Activated effector memory CD4-positive, alpha-beta T cell treated with Interleukin-2 at 50 U/mL for 16 hours (primary cell): ENCODE results near the gene JARID2.
"Not testable (repeated sequence)": the region's sequence is repeated elsewhere in the genome, so short reads cannot be mapped to it uniquely, and the experiment has no call there.

Experiments
- DNase-seq: peaks from one replicate; pipeline ENCODE4 v3.0.0-alpha.2; 2020

Gene JARID2

GRCh38 chr6:15316754-15317153 is 70.9 kb downstream of the JARID2 start:
- no peak for DNase-seq

- DNase-seq, result no peak
These were observed 71.4 kb downstream of the JARID2 start for GRCh38 chr6:15317251-15317650.

GRCh38 chr6:15317934-15318902 is 72.3 kb downstream of the JARID2 start:
- no peak for DNase-seq

DNA sequence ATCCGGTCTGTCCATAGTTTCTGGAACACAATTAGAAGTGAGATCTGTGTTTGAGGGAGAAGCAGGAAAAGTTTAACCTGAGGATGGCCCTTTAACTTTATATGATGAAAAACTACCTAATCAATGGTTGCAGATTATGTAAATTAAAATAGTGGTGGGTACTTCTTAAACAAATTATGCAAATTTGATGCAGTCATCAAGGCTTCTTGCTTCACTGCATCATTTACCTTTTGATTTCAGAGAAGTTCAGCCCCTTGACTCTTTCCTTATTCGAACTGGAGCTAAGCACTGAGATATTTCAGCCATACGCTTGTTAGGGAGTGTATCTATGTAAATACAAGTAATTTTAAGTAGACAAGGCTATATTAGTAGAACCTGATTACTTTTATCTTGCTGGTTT is 73.8 kb downstream of the JARID2 start:
- no peak for DNase-seq

- DNase-seq, result no peak
These were observed 74.8 kb downstream of the JARID2 start for GRCh38 chr6:15320693-15321092.

DNA sequence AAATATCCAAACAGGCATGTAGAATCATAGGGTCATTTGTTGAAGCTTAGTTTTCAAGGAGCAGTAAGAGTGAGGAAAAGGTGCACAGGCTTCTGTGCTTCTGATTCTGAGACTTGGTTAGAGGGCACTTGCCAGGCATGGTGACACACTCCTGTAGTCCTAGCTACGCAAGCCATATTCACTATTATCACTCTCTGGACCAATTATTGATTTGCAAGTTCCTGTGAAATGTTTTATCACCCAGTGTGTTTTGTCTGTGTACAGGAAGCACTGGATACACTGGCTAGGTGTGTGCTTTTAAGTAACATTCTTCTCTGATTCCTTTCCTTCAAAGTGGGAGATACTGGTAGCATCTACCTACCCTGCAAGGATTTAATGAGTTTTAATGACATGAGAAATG is 76.3 kb downstream of the JARID2 start:
- DNase-seq, result no peak

DNA sequence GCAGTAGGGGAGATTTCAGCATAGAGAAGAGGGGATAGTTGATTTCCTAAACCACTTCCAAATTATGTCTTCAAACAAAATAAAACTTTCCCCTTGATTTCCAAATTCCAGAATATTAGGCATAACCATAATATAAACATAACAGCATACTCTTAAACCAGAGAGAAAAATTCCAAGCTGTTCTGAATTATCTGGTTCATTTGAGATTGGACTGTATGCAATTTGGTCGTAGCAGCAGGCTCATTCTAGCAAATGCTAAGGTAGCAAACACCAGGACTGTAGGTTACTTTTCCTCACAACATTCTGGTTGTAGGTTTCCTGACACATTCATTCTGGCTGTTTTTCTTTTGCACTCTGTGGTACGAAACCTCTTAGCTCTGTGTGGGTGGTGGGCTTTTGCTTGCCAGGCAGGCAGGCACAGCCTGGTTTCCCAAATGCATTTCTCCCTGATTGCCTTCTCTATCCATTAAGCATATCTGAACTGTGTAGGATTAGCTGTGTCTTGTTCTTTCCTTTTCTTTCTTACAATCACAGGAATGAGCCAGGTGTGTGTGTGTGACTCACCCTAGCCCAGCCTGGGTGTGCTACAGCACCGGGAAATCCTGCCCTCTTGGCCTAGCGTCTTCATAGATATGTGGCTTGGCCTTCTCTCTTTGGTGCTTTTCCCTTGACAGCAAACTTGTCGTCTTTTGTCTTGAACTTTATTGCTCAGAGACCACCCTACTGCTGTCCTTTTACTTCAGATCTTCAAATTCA is 77.1 kb downstream of the JARID2 start:
- DNase-seq, result no peak

- not testable (repeated sequence) for DNase-seq
These were observed 77.7 kb downstream of the JARID2 start for GRCh38 chr6:15323611-15324010.

DNA sequence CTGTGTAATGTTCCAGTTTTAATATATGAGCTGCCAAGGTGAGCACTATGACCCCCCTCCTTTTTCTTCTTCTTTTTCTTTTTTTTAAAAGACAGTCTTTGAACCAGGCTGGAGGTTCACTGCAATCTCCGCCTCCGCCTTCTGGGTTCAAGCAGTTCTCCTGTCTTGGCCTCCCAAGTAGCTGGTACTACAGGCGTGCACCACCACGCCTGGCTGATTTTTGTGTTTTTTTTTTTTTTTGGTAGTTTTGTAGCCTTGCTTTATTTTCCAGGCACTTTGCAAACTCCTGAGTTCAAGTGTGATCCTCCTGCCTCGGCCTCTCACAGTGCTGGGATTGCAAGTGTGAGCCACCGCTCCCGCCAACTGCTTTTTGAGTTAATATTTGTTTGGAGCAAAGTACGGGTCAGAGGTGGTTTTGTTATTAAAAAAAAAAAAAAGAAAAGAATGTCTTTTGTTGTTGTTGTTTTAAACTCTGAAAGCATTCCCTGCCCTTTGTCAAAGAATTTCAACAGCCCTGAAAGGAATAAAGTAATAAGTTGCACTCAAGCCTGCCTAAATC is 78.6 kb downstream of the JARID2 start:
- DNase-seq, result no peak

DNA sequence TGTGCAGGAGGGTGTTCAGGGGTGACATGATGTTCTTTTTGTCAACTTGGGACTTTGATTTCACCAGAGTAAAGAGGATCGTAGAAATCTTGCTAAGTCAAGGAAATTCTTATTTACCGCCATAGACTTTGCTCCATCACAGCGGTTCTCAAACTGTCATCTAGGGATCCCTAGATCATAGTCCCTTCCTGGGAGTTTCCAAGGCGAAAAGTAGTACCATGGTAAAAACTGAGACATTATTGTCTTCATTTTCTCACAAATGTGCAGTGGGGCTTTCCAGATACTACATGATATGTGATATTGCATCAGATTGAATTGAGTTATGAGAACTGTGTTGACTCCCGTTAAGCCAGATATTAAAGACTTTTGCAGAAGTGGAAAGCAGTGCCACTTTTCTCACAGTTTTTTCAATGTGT is 79.7 kb downstream of the JARID2 start:
- DNase-seq, result no peak

GRCh38 chr6:15326067-15326614 is 80.3 kb downstream of the JARID2 start:
- no peak for DNase-seq

GRCh38 chr6:15327271-15327670 is 81.4 kb downstream of the JARID2 start:
- DNase-seq, result no peak

DNA sequence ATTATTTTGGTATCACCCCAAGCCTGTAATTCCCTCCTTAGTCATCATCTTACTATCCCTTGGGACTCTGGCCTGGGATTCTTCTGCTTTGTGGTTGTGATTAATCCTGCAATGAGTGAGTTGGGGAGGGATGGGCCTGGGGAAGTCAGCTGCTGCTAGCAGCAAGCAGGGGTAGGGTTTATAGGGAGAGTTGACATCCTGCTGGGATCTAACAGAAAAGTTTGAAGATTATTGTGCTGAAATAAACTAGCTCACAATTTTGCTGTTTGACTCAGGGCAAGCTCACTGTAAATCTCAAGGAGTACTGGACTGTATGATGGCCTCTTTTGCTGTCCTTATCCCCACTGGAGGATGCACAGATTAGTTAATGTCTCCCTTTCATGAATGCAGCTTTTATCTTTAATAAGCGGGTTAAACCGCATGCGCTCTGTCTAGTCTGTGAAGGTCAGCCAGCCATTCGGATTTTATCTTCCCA is 83.4 kb downstream of the JARID2 start:
- no peak for DNase-seq

GRCh38 chr6:15330174-15330944 is 84.5 kb downstream of the JARID2 start:
- no peak for DNase-seq

GRCh38 chr6:15331143-15331542 is 85.3 kb downstream of the JARID2 start:
- DNase-seq, result no peak

- DNase-seq, result no peak
These were observed 85.9 kb downstream of the JARID2 start for GRCh38 chr6:15331629-15332251.

DNA sequence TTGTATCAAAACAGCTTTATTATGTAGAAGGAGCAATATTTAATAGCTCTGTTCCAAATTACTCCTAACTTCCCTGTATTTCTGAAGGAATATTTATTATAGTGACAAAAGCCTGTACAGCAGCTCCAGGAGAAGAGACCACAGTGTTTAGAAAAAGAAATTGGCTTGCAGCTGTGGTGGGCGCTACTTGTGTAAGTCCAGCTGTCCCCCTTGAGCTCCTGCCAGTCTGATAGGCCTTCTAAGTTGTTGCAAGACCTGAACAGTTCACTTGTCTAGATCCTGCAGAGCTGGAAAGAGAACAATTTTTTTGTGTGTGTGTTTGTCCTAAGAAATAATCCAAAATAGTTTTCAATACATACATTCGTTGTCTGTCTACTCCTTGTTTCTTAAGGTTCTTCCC is 86.6 kb downstream of the JARID2 start:
- DNase-seq, result no peak

- DNase-seq, result no peak
These were observed 89.5 kb downstream of the JARID2 start for GRCh38 chr6:15335385-15335784.

- no peak for DNase-seq
These were observed 90.0 kb downstream of the JARID2 start for GRCh38 chr6:15335916-15336315.

DNA sequence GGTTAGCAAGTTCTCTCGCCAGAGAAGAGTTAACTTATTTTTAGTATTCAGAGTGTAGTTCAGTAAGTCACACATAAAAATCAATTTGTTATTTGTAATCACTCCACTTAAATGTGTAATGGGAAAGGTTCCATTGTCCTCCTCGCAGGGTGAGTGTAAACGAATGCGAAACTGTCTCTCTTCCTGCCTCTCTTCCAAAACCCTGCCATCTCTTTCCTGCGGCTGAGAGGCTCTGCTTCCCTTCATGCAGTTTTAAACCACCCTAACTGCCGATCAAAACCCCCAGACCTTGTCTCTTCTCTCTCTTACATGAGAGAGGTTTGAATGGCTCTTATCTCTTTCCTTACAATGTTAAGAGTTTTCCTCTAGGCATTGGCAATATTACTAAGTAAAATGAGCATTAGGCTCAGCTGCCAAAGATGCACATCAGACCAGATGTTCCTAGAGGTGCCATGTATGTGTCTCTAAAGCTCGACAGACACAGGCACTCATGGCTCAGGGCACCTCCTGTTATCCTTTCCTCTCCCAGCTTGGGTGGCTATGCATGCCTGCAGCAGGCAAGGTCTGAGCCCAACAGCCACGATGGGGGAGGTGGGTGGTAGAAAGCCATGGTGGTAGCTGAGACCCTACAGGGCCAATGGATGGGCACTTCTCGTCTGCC is 91.2 kb downstream of the JARID2 start:
- no peak for DNase-seq

DNA sequence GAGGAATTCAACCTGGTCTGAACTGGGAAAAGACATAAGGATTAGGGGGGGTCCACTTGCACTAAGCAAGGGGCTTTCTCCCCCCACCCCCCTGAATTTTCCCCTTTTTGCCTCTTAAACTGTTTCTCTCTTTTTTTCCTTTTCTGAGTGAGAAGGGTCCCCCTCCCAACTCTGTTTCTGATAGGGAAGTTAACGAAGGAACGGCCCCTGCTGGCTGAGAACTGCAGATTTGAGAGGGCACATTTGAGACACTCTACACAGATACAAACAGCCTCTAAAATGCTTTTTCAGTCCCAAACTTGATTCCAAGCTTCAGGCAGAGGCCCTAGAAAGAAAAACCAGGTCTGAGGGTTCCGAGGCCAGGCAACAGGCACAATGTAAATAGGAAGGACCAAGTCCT is 91.7 kb downstream of the JARID2 start:
- DNase-seq, result no peak
